H9 (cell line): Measurements from ENCODE around the gene HOXD4. TPM values are rescaled to one million over a fixed set of nuclear protein-coding genes. Genes with fewer than 3 reads are reported as not detected.

ENCODE experiments used
- DNase-seq: peaks from one replicate; pipeline ENCODE4 v3.0.0-alpha.2; 2017
- H2AFZ ChIP-seq: one replicate; pipeline ENCODE4 v1.6.1; 2013; ENCODE audit warnings: mild to moderate bottlenecking, low read length, control low read depth, moderate library complexity
- H2AK5ac ChIP-seq: 2 replicates; pipeline ENCODE4 v1.6.1; 2013; ENCODE audit warnings: low read length, control low read depth, mixed read lengths; ENCODE audit not compliant: insufficient read length
- H2BK120ac ChIP-seq: one replicate; pipeline ENCODE4 v1.6.1; 2013; ENCODE audit warnings: low read depth, mild to moderate bottlenecking, low read length, control low read depth, inconsistent platforms; ENCODE audit not compliant: poor library complexity, severe bottlenecking
- H2BK12ac ChIP-seq: 2 replicates; pipeline ENCODE4 v1.6.1; 2013; ENCODE audit warnings: low read length, control low read depth, mixed read lengths, low read depth; ENCODE audit not compliant: insufficient read length
- H2BK15ac ChIP-seq: 2 replicates; pipeline ENCODE4 v1.6.1; 2013; ENCODE audit warnings: low read depth, low read length, control low read depth
- H2BK20ac ChIP-seq: one replicate; pipeline ENCODE4 v1.6.1; 2013; ENCODE audit warnings: low read depth, mild to moderate bottlenecking, low read length, control low read depth, inconsistent platforms; ENCODE audit not compliant: poor library complexity, severe bottlenecking
- H2BK5ac ChIP-seq: 2 replicates; pipeline ENCODE4 v1.6.1; 2013; ENCODE audit warnings: low read length, control low read depth, mixed read lengths; ENCODE audit not compliant: insufficient read length
- H3K14ac ChIP-seq: 2 replicates; pipeline ENCODE4 v1.6.1; 2013; ENCODE audit warnings: low read length, control low read depth; ENCODE audit not compliant: insufficient read depth
- H3K18ac ChIP-seq: 2 replicates; pipeline ENCODE4 v1.6.1; 2013; ENCODE audit warnings: low read depth, mild to moderate bottlenecking, mixed read lengths, low read length, control low read depth; ENCODE audit not compliant: insufficient read length
- H3K23ac ChIP-seq: 2 replicates; pipeline ENCODE4 v1.6.1; 2013; ENCODE audit warnings: low read length, control low read depth, mixed read lengths, low read depth; ENCODE audit not compliant: insufficient read length
- H3K23me2 ChIP-seq: 2 replicates; pipeline ENCODE4 v1.6.1; 2013; ENCODE audit warnings: low read depth, mild to moderate bottlenecking, mixed read lengths, low read length, control low read depth; ENCODE audit not compliant: insufficient read length, poor library complexity, severe bottlenecking
- H3K27ac ChIP-seq: 2 replicates; pipeline ENCODE4 v1.5.1; 2013; ENCODE audit warnings: low read length, control low read depth, mixed read lengths, low read depth; ENCODE audit not compliant: insufficient read length
- H3K27me3 ChIP-seq: 2 replicates; pipeline ENCODE4 v1.6.1; 2013; ENCODE audit warnings: low read length, control low read depth, inconsistent platforms; ENCODE audit not compliant: insufficient read depth
- H3K4ac ChIP-seq: 2 replicates; pipeline ENCODE4 v1.6.1; 2013; ENCODE audit warnings: low read depth, mild to moderate bottlenecking, control low read depth, inconsistent platforms, low read length, moderate library complexity
- H3K4me1 ChIP-seq: 2 replicates; pipeline ENCODE4 v1.6.1; 2013; ENCODE audit warnings: low read length, control low read depth, inconsistent platforms; ENCODE audit not compliant: insufficient read depth
- H3K4me2 ChIP-seq: 2 replicates; pipeline ENCODE4 v1.6.1; 2013; ENCODE audit warnings: low read length, control low read depth, mixed read lengths; ENCODE audit not compliant: insufficient read length, insufficient read depth
- H3K56ac ChIP-seq: 2 replicates; pipeline ENCODE4 v1.6.1; 2013; ENCODE audit warnings: low read depth, mild to moderate bottlenecking, mixed read lengths, low read length, control low read depth; ENCODE audit not compliant: insufficient read length
- H3K79me1 ChIP-seq: 2 replicates; pipeline ENCODE4 v1.6.1; 2013; ENCODE audit warnings: low read depth, mild to moderate bottlenecking, moderate library complexity, low read length, control low read depth, inconsistent platforms; ENCODE audit not compliant: insufficient read depth, poor library complexity, severe bottlenecking
- H3K79me2 ChIP-seq: 2 replicates; pipeline ENCODE4 v1.6.1; 2013; ENCODE audit warnings: low read length, control low read depth, inconsistent platforms; ENCODE audit not compliant: insufficient read depth
- H3K9ac ChIP-seq: 2 replicates; pipeline ENCODE4 v1.6.1; 2013; ENCODE audit warnings: low read length, control low read depth, mixed read lengths; ENCODE audit not compliant: insufficient read length; ENCODE audit errors: extremely low read depth
- H3K9me3 ChIP-seq: one replicate; pipeline ENCODE4 v1.6.1; 2013; ENCODE audit warnings: low read depth, low read length, inconsistent platforms; ENCODE audit not compliant: control insufficient read depth
- H3T11ph ChIP-seq: one replicate; pipeline ENCODE4 v1.6.1; 2013; ENCODE audit warnings: mild to moderate bottlenecking, low read length, control low read depth, inconsistent platforms
- H4K20me1 ChIP-seq: one replicate; pipeline ENCODE4 v1.6.1; 2013; ENCODE audit not compliant: control insufficient read depth, insufficient read length, insufficient read depth
- H4K5ac ChIP-seq: 2 replicates; pipeline ENCODE4 v1.6.1; 2013; ENCODE audit warnings: low read depth, mild to moderate bottlenecking, mixed read lengths, low read length, control low read depth; ENCODE audit not compliant: insufficient read length
- H4K8ac ChIP-seq: replicated peaks from 2 replicates; pipeline ENCODE4 v1.6.1; 2013; ENCODE audit warnings: low read length, control low read depth, mixed read lengths, low read depth; ENCODE audit not compliant: insufficient read length
- H4K91ac ChIP-seq: 2 replicates; pipeline ENCODE4 v1.6.1; 2013; ENCODE audit warnings: low read depth, mild to moderate bottlenecking, moderate library complexity, mixed read lengths, low read length, control low read depth; ENCODE audit not compliant: insufficient read length
- H3K27ac Mint-ChIP-seq, 3 experiments: 2 replicates in 2 of 3; 3 replicates in 1 of 3; pipeline ENCODE4 v1.8.0; 2020 to 2021; ENCODE audit warnings: mixed read lengths in 3 of 3, mild to moderate bottlenecking in 1 of 3, moderate library complexity in 1 of 3
- H3K27me3 Mint-ChIP-seq: 2 replicates; pipeline ENCODE4 v1.8.0; 2021; ENCODE audit warnings: low read depth, mild to moderate bottlenecking, moderate library complexity, mixed read lengths
- H3K36me3 Mint-ChIP-seq, 3 experiments: 2 replicates in 2 of 3; 3 replicates in 1 of 3; pipeline ENCODE4 v1.8.0; 2020 to 2021; ENCODE audit warnings: low read depth in 3 of 3, mixed read lengths in 3 of 3; ENCODE audit not compliant: insufficient read depth in 1 of 3
- H3K4me1 Mint-ChIP-seq, 2 experiments: 2 replicates each; pipeline ENCODE4 v1.8.0; 2020; ENCODE audit warnings: mixed read lengths in 2 of 2
- H3K4me3 Mint-ChIP-seq, 2 experiments: 2 replicates in 1 of 2; 3 replicates in 1 of 2; pipeline ENCODE4 v1.8.0; 2020 to 2021; ENCODE audit warnings: mild to moderate bottlenecking in 2 of 2, mixed read lengths in 2 of 2, moderate library complexity in 1 of 2
- H3K9me3 Mint-ChIP-seq, 2 experiments: 2 replicates in 1 of 2; 3 replicates in 1 of 2; pipeline ENCODE4 v1.8.0; 2020; ENCODE audit warnings: mild to moderate bottlenecking in 2 of 2, mixed read lengths in 2 of 2, moderate library complexity in 1 of 2
- WGBS: extraction: QIAGEN DNeasy Blood & Tissue Kit; methylation state at CpG from one replicate; pipeline ENCODE4 v1.1.7; 2013; ENCODE audit warnings: missing lambda C conversion rate, low lambda C conversion rate, mixed read lengths; ENCODE audit not compliant: insufficient read length; ENCODE audit errors: extremely low coverage; 5-methylcytosine and 5-hydroxymethylcytosine counted together
- long read RNA-seq: library from polyadenylated mRNA; unstranded; transcript quantifications from one replicate; pipeline ENCODE4 v2.0.0, GENCODE V29; 2020
- total RNA-seq: library from RNA; stranded (reverse); gene quantifications from 2 replicates; pipeline ENCODE4 v1.2.1, GENCODE V29; 2021
- TF ChIP-seq, protein P1 (sequence below): fragments of 200-600 bp; sonication (generic); conservative IDR thresholded peaks from 3 replicates; pipeline ENCODE4 v1.8.0; 2021; ENCODE audit warnings: antibody characterized with exemption, mild to moderate bottlenecking

The HOXD4 gene
- not detected in 2 replicates for total RNA-seq
- long read RNA-seq: 0 reads

DNA sequence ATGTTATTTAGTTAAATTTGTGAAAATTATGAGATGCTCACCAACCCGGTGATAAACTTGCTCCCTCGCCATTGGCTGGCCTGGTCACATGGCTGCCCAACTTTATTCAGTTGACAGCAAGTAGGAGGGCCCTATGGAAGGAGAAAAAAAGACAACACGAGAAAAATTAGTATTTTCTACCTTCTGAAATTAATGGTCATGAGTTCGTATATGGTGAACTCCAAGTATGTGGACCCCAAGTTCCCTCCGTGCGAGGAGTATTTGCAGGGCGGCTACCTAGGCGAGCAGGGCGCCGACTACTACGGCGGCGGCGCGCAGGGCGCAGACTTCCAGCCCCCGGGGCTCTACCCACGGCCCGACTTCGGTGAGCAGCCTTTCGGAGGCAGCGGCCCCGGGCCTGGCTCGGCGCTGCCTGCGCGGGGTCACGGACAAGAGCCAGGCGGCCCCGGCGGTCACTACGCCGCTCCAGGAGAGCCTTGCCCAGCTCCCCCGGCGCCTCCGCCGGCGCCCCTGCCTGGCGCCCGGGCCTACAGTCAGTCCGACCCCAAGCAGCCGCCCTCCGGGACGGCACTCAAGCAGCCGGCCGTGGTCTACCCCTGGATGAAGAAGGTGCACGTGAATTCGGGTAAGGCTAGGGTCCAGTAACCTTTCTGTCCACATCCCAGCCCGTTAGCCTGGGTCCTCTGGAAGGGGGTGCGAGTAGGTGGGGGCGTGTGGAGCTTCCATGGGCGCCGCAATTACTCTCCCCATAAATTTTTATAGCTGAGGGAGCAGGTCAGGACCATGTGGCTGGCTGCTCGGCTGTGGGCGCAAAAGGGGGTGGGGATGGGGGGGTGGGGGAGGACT is at the start of gene HOXD4:
Gene HOXD4, plus strand, starts transcription at position 109 of the 846 bp plus-strand sequence. Its CDS starts 84 bp downstream, at position 193.
- peaks cover 100% of the 10 kb centered on the region for H3K27me3 Mint-ChIP-seq
- Histone ChIP-seq H2BK15ac (no peak within 1 kb of the TSS), H3K18ac (no peak within 1 kb of the TSS), H3K56ac (no peak within 1 kb of the TSS), H3K23me2 (no peaks in the 10 kb centered on the region), H4K5ac (no peak within 1 kb of the TSS), H2BK5ac (no peak within 1 kb of the TSS), H2BK120ac (no peak within 1 kb of the TSS), H2AK5ac (no peak within 1 kb of the TSS), H3K9me3 (no peaks in the 10 kb centered on the region), H4K91ac (no peak within 1 kb of the TSS), H3T11ph (no peak within 1 kb of the TSS), H4K20me1 (no peaks in the 10 kb centered on the region), H2BK20ac (no peak within 1 kb of the TSS), H3K79me1 (no peaks in the 10 kb centered on the region), H3K4me1 (no peaks in the 10 kb centered on the region; the same call in 1 of the 2 replicates), H3K9ac (no peak within 1 kb of the TSS), H2BK12ac (no peak within 1 kb of the TSS), H3K14ac (no peak within 1 kb of the TSS), H4K8ac (no peak within 1 kb of the TSS), H3K79me2 (no peaks in the 10 kb centered on the region), H3K27me3 (peaks cover 100% of the 10 kb centered on the region), H3K27ac (no peak within 1 kb of the TSS), H2AFZ (no peak within 1 kb of the TSS), H3K23ac (no peak within 1 kb of the TSS), H3K4ac (no peak within 1 kb of the TSS), H3K4me2 (no peak within 1 kb of the TSS)
- peak within 1 kb of the TSS; percentile 23 to 66; a peak in 1 of 5 replicates for H3K4me3 Mint-ChIP-seq
- no peak within 1 kb of the TSS for H3K27ac Mint-ChIP-seq
- TF ChIP-seq, protein P1, sequence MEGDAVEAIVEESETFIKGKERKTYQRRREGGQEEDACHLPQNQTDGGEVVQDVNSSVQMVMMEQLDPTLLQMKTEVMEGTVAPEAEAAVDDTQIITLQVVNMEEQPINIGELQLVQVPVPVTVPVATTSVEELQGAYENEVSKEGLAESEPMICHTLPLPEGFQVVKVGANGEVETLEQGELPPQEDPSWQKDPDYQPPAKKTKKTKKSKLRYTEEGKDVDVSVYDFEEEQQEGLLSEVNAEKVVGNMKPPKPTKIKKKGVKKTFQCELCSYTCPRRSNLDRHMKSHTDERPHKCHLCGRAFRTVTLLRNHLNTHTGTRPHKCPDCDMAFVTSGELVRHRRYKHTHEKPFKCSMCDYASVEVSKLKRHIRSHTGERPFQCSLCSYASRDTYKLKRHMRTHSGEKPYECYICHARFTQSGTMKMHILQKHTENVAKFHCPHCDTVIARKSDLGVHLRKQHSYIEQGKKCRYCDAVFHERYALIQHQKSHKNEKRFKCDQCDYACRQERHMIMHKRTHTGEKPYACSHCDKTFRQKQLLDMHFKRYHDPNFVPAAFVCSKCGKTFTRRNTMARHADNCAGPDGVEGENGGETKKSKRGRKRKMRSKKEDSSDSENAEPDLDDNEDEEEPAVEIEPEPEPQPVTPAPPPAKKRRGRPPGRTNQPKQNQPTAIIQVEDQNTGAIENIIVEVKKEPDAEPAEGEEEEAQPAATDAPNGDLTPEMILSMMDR: no peak
- peaks cover 5 to 6% of the 10 kb centered on the region in 2 experiments; a peak in 2 of 5 replicates for H3K9me3 Mint-ChIP-seq
- DNase-seq: no peak
- H3K36me3 Mint-ChIP-seq: no peaks in the 10 kb centered on the region; a peak in 1 of 7 replicates
- WGBS: no CpG with 5 or more reads among the region's 55 CpGs
- peaks cover 2 to 30% of the 10 kb centered on the region in 2 experiments; a peak in 3 of 4 replicates for H3K4me1 Mint-ChIP-seq
